DMS153 treated with DMSO at 0.1 percent for 48 hours (cell line): Measurements from ENCODE around the gene HS6ST3.

Experiments
- DNase-seq: peaks from one replicate; lab custom pipeline; 2025; ENCODE audit not compliant: unreplicated experiment; lab: John Stamatoyannopoulos, UW

The HS6ST3 gene

DNA sequence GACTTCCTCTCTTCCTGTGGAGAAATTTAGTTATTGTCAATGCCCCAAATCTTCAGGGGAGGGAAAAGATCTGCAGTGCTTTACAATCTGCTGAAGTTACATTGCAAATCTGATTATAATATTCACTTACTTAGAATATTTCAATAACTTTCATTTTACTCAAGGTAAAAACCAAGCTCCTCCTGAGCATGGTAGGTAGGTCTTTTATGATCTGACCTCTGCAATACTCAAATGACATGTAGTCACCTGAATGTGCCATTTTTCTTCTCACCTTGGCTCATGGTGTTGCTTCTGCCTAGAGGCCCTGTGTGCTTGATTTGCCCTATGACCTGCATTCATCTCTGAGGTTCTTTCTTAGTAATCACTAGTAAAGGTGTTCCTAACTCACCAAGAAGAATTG is 331.4 kb downstream of the HS6ST3 start:
- no peak for DNase-seq

DNA sequence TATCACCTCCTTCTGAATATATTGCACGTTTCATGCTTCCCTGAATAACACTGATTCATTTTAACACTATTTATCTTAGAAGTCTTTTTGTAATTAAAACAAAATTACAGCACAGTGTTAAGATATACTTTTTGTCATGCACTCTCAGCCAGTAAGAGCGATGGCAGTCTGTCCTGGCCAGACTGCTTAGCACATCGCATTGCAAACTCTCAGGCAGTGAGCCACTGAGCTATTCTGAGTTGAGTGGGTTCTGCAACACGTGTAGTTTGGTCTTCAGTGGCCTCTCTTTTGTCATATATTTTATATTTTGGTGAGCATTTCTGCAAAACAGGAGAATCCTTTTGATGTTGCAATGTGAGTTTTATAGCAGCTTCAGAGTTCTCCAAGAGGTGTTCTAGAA is 332.1 kb downstream of the HS6ST3 start:
- no peak for DNase-seq

DNA sequence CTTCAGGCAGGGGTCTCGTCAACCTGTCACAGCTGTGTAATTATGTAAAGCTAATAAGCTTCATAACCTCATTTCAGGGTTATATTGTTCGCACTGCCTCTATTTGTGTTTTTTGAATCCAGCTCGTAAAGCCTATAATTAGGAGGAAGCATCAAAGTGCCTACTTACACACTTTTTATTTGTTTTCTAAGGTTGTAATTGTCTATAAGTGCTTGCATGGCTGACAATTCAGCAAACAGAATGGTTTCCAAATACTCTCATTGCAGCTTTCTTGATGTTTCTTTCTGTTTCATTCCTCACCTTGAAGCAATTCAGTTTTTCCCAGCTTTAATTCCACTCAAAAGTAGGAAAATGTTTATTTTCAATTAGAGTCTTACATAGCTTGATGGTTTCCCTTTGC is 336.3 kb downstream of the HS6ST3 start:
- DNase-seq = no peak

DNA sequence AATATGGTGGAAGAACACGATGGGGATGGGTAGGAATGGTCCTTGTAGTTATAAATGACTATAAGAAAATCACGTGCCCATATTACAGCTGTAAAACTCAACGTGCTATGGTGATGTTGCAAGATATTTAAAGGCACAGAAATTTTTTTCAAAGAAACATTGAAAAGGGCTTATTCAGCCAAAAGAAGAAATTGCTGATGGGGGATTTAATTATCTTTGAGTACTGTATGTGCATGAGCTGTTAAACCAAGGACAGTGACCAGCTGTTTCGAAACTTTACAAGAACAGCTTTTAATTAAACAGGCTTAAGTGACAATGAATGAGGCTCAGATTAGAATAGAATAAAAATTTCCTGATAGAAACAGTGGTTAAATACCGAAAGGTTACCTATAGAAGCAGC is 339.0 kb downstream of the HS6ST3 start:
- no peak for DNase-seq

DNA sequence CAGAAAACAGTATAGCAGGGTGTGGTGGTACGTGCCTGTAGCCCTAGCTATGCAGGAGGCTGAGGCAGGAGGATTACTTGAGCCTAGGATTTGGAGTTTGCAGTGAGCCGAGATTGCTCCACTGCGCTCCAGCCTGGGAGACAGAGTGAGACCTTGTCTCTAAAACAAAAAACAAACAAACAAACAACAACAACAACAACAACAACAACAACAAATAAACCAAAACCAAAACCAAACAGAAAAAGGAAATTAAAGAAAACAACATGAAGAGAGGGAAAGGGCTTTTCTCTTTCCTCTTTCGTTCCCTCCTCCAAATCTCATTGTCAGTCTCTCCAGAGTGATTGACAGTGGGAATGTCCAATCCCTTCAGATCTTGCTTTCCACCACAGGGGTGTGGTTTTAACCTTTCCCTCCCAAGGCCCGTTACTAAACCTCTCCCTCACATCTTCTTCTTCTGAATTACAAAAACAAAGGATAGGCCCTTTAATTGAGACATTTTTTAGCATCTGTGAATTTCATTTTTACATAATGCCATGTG is 341.2 kb downstream of the HS6ST3 start:
- DNase-seq = no peak

DNA sequence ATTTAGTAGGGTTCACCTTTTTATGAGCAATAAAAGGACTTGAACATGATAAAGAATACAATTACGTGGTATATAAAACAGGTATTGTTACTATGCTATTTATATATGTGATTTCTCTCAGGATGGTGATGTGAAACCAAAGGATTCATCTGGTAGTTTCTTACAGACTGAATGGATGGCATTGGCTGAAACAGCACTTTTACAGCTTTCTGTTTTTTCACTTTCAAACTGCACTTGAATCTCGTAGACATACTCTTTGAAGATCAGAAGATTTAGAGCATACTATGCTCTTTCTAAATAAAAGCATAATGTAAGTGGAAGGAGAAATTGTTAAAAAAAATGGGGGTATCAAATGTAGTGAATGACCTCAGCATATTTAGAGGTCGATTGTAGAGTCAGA is 354.8 kb downstream of the HS6ST3 start:
- DNase-seq = no peak

DNA sequence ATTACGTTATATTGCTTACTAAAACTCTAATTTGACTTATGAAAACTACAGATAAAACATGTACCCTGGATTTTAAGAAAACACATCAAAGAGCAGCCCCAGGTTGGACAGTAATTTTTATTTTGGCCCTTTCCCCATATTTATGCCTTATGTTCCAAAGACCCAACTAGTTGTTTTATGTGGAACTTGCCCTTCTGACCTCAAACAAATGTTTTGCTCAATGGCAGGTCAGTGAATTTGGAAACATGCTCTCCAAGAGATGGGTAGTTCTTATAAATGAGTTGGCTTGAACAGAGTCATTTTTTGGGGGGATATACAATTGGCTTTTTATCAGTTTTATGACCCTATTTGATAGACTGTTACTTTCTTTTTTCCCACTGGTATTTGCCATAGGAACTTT is 360.0 kb downstream of the HS6ST3 start:
- DNase-seq = no peak

DNA sequence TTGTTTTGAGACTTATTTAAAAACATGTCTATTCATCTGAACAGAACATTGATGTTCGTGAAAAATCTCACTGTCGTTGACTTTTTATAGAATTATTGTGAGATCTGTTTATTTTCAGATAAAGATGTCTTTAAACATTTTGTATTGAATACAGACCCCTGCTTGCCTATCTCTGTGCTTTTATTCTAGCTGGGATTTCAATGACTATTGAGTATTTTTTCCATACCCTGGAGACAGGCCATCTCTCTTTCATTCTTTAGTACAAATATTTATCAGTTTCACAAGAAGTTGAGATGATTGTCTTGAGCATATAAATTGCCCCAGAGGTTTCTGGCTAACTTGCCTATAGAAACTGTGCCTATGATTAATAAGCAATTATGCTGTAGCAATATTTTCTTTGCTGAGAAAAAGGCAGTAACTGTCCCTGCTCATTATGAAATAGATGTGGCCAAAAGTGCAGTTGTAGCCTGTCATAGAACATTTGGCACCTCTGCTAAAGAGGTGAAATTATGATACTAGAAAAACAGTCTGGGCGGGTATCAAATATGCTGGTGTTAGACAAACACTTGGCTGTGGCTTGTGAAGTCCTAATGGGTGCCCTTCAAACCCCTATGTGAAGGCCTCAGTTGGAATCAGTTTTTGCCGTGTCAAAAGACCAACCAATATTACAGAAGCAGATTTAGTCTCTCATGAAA is 360.6 kb downstream of the HS6ST3 start:
- no peak for DNase-seq

DNA sequence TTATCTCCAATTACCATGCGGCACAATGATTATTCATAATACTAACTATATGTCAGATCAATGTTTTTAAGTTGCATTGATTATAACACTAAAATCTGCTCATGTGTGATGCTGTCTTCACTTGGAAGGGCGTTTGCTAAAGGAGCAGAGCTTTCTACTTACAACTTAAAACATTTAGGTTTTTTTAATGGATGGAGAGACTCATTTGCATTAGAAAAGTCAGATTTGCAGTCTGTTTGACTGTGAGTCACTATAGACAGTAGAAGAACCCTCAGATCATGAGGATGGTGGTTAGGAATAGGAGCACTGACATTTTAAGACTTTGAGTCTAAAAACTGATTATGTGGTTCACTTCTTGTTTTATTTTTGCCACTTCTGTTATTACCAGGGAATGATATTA is 364.6 kb downstream of the HS6ST3 start:
- no peak for DNase-seq

DNA sequence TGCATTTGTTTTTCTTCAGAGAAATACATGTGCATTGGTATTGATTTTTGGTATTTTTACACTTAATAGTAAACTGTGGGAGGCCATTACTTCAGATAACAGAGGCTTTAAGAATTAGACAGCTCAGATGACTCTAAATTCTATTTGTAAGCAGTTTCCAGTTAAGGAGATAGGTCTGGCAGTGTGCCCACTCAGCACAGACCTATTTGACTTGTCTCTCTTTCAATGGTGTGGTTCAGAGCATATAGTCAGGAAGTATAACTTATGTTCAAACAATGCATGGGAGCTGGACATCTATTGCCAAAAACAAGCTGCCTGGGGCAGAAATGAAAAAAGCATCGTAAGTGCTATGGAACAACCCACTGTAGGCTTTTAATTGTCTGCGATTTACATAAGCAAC is 370.7 kb downstream of the HS6ST3 start:
- DNase-seq = peak; percentile 36

DNA sequence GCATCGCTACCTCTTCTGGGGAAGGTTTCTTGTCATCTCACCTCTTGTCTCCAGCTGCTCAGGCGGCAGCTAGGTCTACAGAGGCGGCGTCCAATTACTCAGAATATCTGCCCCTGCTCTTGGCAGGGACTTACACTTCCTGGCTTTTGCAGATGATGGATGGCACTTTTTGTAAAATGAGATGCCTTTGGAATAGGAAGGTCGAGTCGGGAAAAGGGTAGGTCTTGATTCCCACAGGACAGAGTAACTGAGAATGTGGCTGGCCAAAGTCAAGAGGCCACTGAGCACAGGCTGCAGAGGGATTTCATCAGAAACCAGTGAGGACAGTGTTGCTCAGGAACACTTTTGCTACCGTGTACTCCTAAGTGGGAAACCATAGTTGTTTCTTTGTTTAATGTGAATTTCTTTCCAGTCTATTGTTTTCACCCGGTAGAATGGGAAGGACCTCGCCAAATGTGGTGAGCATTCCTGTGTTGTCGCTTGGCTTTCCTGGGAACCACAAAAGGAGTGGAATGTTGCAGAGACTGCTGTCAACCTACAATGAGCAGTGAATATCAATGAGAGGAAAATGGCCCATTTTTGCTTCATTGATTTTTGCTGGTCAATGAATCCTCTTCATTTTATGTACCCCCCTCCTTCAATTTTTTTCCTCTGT is 383.7 kb downstream of the HS6ST3 start:
- no peak for DNase-seq

DNA sequence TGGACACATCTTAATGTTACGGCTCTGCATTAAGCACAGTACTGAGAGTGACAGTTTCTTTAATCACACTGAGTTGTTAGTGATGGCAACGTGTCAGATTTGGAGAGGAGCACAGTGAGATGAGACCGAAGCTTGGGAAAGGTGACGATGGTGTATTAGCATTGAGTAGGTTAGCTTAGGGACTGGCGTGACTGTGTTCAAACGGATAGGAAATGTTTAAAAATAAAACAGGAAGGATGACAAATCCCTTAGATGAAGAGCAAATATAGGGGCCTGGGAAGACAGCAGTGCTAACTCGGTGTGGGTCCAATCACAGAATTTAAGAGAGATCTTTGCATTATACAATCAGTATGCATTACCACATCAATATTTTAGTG is 384.3 kb downstream of the HS6ST3 start:
- DNase-seq = no peak

DNA sequence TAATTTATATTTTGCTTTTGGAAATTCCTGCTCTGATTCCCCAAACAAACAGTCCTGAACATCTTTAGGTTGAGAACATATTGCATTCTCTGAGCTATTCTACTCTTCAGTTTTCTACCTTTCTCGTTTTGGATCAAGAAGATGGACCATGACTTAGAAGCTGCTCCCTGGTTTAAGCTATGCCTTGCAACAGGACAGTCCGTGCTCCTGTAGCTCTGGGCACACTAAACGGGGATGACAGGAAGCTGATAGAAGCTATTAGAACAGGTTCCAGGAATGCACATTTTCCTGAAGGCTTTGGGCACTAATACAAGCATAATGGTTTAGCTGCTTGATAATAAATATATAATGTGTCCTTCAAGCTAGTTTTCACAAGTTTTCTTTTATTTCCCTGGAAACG is 385.2 kb downstream of the HS6ST3 start:
- DNase-seq = no peak

DNA sequence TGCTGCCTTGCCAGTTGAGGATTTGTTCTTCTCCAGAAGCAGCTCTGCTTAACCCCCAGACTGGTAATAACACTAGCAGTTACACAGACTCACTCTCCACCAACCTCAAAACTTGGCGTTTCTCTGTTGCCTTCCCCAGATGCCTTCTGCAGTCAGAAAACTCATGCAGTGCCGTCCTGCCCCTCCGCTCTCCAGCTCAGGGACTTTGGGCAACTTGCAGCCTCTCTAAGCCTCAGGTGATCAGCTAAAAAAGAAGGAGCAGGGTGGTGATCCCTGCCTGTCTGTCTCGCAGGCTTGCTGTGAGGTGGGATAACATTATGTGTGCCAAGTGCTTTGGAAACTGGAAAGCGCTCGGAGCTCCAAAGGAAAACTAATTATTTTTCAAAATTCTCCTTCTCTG is 391.6 kb downstream of the HS6ST3 start:
- no peak for DNase-seq

DNA sequence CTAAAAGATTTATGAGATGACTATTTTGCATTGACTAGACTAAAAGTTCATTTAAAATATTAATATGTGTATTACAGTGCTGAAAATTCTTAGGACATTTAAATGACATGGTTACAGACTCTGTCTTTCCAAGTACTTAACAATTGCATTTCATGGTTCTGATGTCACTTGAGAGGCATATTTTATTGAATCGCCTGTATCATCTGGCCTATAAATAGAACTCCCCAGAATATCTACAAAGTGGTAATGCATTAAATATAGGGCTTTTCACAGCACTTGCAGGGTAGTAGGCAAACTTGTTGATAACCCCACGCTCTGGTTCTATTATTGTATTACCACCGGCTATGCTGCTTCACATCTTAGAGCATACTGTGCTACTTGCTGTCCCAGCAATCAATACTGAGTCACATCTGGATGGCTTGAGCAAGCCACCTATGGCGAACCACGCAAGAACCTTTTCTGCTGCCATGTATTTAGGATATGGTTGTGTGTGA is 400.6 kb downstream of the HS6ST3 start:
- no peak for DNase-seq

DNA sequence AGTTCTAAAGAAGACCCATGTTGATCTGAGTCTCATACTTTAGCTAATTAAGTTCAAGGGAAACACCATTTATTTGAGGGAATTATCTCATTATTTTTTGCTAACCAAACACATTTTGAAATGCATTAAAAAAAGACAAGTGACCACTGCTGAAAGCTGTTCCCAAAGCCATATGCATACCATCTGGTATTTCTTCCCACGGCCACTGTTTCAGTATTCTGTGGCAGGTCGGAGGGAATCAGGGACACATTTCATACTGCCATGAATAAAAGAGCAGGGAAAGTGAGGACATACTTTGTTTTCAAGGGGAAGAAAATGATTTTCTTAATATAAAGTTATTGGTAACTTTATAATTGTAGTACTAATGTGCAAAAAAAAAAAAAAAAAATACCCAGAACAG is 401.2 kb downstream of the HS6ST3 start:
- DNase-seq = no peak

DNA sequence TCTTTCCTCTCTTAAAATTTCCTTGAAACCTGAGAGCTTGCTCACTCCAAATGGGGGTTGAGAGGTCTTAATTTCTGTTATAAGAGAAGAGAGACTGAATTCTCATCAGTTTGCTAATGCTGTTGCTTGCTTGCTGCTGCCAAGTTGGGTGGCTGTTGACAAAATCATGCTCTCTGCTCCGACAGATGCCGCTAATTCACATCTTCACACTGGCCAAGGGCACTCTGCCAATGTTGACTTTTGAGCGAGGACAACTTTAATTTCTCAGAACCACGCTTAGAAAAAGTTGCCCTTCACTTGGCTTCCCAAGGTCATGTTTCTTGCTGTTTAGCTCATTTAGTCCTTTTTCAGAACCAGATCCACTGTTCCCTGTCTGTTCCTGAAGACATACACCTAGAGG is 402.9 kb downstream of the HS6ST3 start:
- DNase-seq = no peak

DNA sequence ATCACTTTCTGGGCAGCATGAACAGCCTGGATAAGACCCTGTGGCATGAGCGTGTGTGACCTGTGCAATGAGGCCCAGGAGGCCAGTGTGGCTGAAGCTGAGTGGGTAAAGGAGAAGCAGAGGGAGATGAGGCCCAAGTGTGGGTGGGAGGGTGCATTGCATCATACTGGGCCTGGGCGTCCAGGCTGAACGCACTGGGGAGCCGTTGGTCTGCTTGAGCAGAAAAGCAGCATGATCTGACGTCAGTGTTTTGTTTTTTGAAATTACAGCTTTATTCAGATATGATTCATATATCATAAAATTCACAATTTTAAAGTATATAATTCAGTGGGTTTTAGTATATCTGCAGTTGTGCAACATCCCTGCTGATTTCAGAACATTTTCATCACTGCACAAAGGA is 409.7 kb downstream of the HS6ST3 start:
- no peak for DNase-seq

DNA sequence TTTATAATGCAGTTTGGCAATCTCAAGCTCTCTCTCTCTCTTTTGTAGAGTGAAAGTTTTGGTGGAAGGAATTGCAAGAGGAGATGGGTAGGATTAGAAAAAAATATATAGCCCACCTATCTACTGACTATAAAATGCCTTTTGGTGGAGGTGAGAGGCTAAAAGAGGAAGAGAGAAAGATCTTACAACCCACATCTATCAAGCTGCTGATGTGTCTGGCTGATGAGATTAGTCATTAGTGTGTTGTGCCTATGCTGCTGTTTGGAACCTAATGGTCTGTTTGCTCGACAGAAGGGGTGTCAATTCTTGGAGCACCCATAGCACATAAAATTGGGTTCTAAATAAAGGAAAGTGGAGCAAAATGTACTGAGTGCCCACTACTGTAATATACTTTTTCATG is 411.0 kb downstream of the HS6ST3 start:
- DNase-seq = no peak

DNA sequence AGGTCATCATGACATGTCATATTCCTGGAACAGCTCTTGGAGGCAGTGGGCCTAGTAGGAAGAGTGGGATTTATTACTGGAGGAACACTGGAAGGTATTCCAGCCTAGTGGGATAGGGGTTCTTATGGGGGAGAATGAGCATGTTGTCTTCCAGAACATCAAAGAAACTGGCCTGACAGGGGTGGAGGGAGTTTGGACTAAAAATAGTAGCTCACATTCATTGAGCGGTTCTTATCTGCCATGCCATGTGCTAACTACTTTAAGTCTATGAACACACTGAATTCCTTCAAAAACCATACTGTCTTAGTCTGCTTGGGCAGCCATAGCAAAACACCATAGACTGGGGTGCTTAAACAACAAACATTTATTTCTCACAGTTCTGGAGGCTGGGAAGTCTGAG is 413.6 kb downstream of the HS6ST3 start:
- no peak for DNase-seq

DNA sequence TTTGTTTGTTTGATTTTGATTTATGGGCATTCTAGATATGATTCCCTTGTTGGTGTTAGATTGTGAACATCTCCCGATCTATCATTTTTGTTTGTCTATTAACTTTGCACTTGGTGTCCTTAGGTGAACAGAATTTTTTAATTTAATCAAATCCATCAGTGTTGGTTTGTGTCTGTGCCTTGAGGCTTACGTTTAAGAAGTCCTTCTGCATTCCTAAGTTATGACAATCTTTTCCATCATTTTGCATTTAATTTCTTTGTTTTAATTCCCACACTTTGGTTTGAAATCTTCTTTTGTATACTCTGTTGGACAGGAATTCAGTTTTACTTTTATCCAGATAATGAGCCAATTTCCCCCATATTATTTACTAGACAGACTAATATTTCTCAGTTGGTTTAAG is 421.7 kb downstream of the HS6ST3 start:
- DNase-seq = no peak

DNA sequence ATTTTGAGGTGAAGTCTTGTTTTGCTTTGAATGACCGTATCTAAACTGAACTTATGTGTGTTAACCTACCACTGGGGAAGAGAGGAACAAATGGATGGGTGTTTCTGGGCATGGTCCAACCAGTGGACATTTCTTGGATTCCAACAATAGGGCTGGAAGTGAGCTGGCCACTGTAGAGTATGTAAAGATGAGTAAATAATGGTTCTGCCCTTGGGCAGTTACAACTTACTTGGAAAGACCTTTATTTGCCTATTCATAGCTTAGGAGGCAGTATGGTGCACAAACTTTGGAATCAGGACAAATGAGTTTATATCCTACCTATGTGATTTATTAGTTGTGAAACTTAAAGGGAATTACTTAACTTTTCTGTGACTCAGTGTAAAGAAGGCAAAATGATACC is 429.5 kb downstream of the HS6ST3 start:
- DNase-seq = no peak
